H1 (cell line): ENCODE data around the gene C6orf52. TPM values are rescaled to one million over a fixed set of nuclear protein-coding genes. Genes with fewer than 3 reads are reported as not detected.

Experiments
- CTCF ChIA-PET: fragments of 300-600 bp; sonication (Branson Sonifier 250); formaldehyde crosslinking; loops from one replicate; lab custom pipeline; 2021; ENCODE audit not compliant: partially characterized antibody; lab: Charles Lee
- POLR2A ChIA-PET: fragments of 300-600 bp; sonication (Branson Sonifier 250); formaldehyde crosslinking; loops from one replicate; lab custom pipeline; 2021; ENCODE audit warnings: inconsistent platforms; ENCODE audit not compliant: partially characterized antibody; lab: Charles Lee
- DNase-seq, 2 experiments: peaks; one replicate each; pipeline versions ENCODE4 v3.0.0 to v3.0.0-alpha.2; 2010 to 2022; ENCODE audit warnings: low spot score in 2 of 2, low read depth in 1 of 2, mixed read lengths in 1 of 2
- FAIRE-seq: peaks from 2 replicates; lab custom pipeline; 2011; peaks lifted over from hg19 to GRCh38; lab: Jason Lieb, UNC
- H2AFZ ChIP-seq: 2 replicates; pipeline ENCODE4 v1.8.1; 2012; ENCODE audit warnings: low read length, inconsistent platforms
- H2AK5ac ChIP-seq: 2 replicates; pipeline ENCODE4 v1.6.1; 2013; ENCODE audit warnings: low read depth, low read length
- H2BK120ac ChIP-seq: replicated peaks from 2 replicates; pipeline ENCODE3; 2013; ENCODE audit warnings: low read depth, low read length, inconsistent platforms
- H2BK12ac ChIP-seq: 2 replicates; pipeline ENCODE4 v1.6.1; 2013; ENCODE audit warnings: low read depth, low read length
- H2BK15ac ChIP-seq: 2 replicates; pipeline ENCODE4 v1.6.1; 2013; ENCODE audit warnings: low read length
- H2BK20ac ChIP-seq: 2 replicates; pipeline ENCODE4 v1.6.1; 2013; ENCODE audit warnings: low read length
- H2BK5ac ChIP-seq: 2 replicates; pipeline ENCODE4 v1.6.1; 2013; ENCODE audit warnings: low read depth, low read length
- H3K14ac ChIP-seq: 2 replicates; pipeline ENCODE4 v1.6.1; 2013; ENCODE audit warnings: inconsistent platforms; ENCODE audit not compliant: insufficient read length
- H3K18ac ChIP-seq: 2 replicates; pipeline ENCODE4 v1.6.1; 2013; ENCODE audit warnings: low read length; ENCODE audit errors: extremely low read depth
- H3K23ac ChIP-seq: 2 replicates; pipeline ENCODE4 v1.6.1; 2013; ENCODE audit warnings: inconsistent platforms; ENCODE audit not compliant: insufficient read length
- H3K23me2 ChIP-seq: 2 replicates; pipeline ENCODE4 v1.6.1; 2013; ENCODE audit warnings: low read depth, low read length
- H3K27ac ChIP-seq: 2 replicates; pipeline ENCODE4 v1.6.1; 2011; ENCODE audit warnings: low read depth, low read length, inconsistent platforms
- H3K27me3 ChIP-seq, 4 experiments: replicated peaks in 1 of 4; 1 replicate in 1 of 4; 2 replicates in 3 of 4; pipeline versions ENCODE4 v1.6.1 to v1.8.1; 2011 to 2013; ENCODE audit warnings: low read length in 3 of 4, mild to moderate bottlenecking in 3 of 4, inconsistent platforms in 2 of 4, mixed read lengths in 2 of 4, moderate library complexity in 1 of 4; ENCODE audit not compliant: control insufficient read depth in 3 of 4, insufficient read depth in 3 of 4; ENCODE audit errors: extremely low read depth in 1 of 4
- H3K36me3 ChIP-seq, 4 experiments: 2 replicates each; pipeline versions ENCODE4 v1.6.1 to v1.8.1; 2011 to 2013; ENCODE audit warnings: mild to moderate bottlenecking in 4 of 4, low read length in 3 of 4, moderate library complexity in 2 of 4, control low read depth in 1 of 4, inconsistent platforms in 1 of 4; ENCODE audit not compliant: insufficient read depth in 4 of 4, control insufficient read depth in 2 of 4
- H3K4ac ChIP-seq: replicated peaks from 2 replicates; pipeline ENCODE3; 2013; ENCODE audit warnings: low read length, low read depth, mixed read lengths, inconsistent platforms; ENCODE audit not compliant: insufficient read length
- H3K4me1 ChIP-seq, 4 experiments: replicated peaks in 1 of 4; 1 replicate in 1 of 4; 2 replicates in 3 of 4; pipeline versions ENCODE4 v1.6.1 to v1.8.1; 2011 to 2013; ENCODE audit warnings: low read length in 3 of 4, inconsistent platforms in 2 of 4, mixed read lengths in 1 of 4; ENCODE audit not compliant: insufficient read depth in 4 of 4, control insufficient read depth in 3 of 4
- H3K4me2 ChIP-seq, 2 experiments: 2 replicates each; pipeline versions ENCODE4 v1.6.1 to v1.8.1; 2011 to 2013; ENCODE audit warnings: low read depth in 2 of 2, low read length in 2 of 2, control low read depth in 1 of 2, inconsistent platforms in 1 of 2, mild to moderate bottlenecking in 1 of 2; ENCODE audit not compliant: insufficient read depth in 1 of 2
- H3K4me3 ChIP-seq, 4 experiments: fragments of 200-600, 300-600 bp in 1 of 4; sonication (generic), shearing (Covaris generic), sonication (Bioruptor Twin) in 1 of 4; 2 replicates each; pipeline versions ENCODE4 v1.5.1 to v1.8.1; 2011 to 2016; ENCODE audit warnings: low read length in 4 of 4, low read depth in 3 of 4, control low read depth in 2 of 4, inconsistent platforms in 2 of 4, mild to moderate bottlenecking in 2 of 4, mixed read lengths in 1 of 4, moderate library complexity in 1 of 4; ENCODE audit not compliant: insufficient read depth in 2 of 4; ENCODE audit errors: extremely low read depth in 1 of 4
- H3K56ac ChIP-seq: replicated peaks from 2 replicates; pipeline ENCODE3; 2013; ENCODE audit warnings: low read depth, mild to moderate bottlenecking, mixed read lengths, low read length, inconsistent platforms; ENCODE audit not compliant: insufficient read length
- H3K79me1 ChIP-seq: 2 replicates; pipeline ENCODE4 v1.6.1; 2013; ENCODE audit warnings: low read depth, low read length, control low read depth
- H3K79me2 ChIP-seq, 2 experiments: 2 replicates each; pipeline versions ENCODE4 v1.6.1 to v1.8.1; 2012 to 2013; ENCODE audit warnings: low read length in 2 of 2, mild to moderate bottlenecking in 2 of 2, inconsistent platforms in 1 of 2; ENCODE audit not compliant: insufficient read depth in 2 of 2, control insufficient read depth in 1 of 2
- H3K9ac ChIP-seq, 4 experiments: replicated peaks in 1 of 4; 1 replicate in 1 of 4; 2 replicates in 3 of 4; pipeline versions ENCODE4 v1.6.1 to v1.8.1; 2011 to 2013; ENCODE audit warnings: low read depth in 3 of 4, low read length in 3 of 4, control low read depth in 2 of 4, mild to moderate bottlenecking in 2 of 4, moderate library complexity in 2 of 4, inconsistent platforms in 1 of 4; ENCODE audit errors: extremely low read depth in 1 of 4
- H3K9me3 ChIP-seq, 2 experiments: 2 replicates each; pipeline versions ENCODE4 v1.6.1 to v1.8.1; 2012 to 2013; ENCODE audit warnings: mild to moderate bottlenecking in 2 of 2, moderate library complexity in 2 of 2, control low read depth in 1 of 2, inconsistent platforms in 1 of 2, low read depth in 1 of 2, low read length in 1 of 2, mixed read lengths in 1 of 2; ENCODE audit not compliant: insufficient read depth in 2 of 2
- H4K20me1 ChIP-seq, 2 experiments: replicated peaks in 1 of 2; 2 replicates each; pipeline versions ENCODE3 to v1.8.1; 2011 to 2013; ENCODE audit warnings: inconsistent platforms in 2 of 2, low read length in 2 of 2, mild to moderate bottlenecking in 1 of 2; ENCODE audit not compliant: insufficient read depth in 2 of 2, control insufficient read depth in 1 of 2
- H4K5ac ChIP-seq: 2 replicates; pipeline ENCODE4 v1.6.1; 2013; ENCODE audit warnings: low read length, low read depth, mixed read lengths, inconsistent platforms; ENCODE audit not compliant: insufficient read length
- H4K8ac ChIP-seq: 2 replicates; pipeline ENCODE4 v1.8.0; 2013; ENCODE audit warnings: mild to moderate bottlenecking, moderate library complexity, low read length, inconsistent platforms; ENCODE audit not compliant: insufficient read depth; ENCODE audit errors: extremely low read depth
- H4K91ac ChIP-seq: replicated peaks from 2 replicates; pipeline ENCODE3; 2013; ENCODE audit warnings: low read length, mixed read lengths, inconsistent platforms; ENCODE audit not compliant: insufficient read length
- KDM5A ChIP-seq: fragments of 200-600 bp; IDR thresholded peaks from 2 replicates; pipeline ENCODE4 v1.7.1; 2012; ENCODE audit warnings: mild to moderate bottlenecking, low read length, inconsistent platforms, mixed read lengths
- MAFK ChIP-seq: IDR thresholded peaks from 2 replicates; pipeline ENCODE4 v1.6.1; 2012; ENCODE audit warnings: low read depth, mild to moderate bottlenecking, improper control_type of control experiment, low read length
- WGBS, 2 experiments: shearing (Covaris generic) in 1 of 2; methylation state at CpG; one replicate each; pipeline versions ENCODE4 v1.1.6 to v1.1.7; 2013 to 2015; ENCODE audit warnings: low lambda C conversion rate in 2 of 2, mixed read lengths in 2 of 2, inconsistent platforms in 1 of 2, low coverage in 1 of 2, missing lambda C conversion rate in 1 of 2; ENCODE audit not compliant: insufficient replicate concordance in 2 of 2, insufficient coverage in 1 of 2, insufficient read length in 1 of 2; ENCODE audit errors: extremely low coverage in 1 of 2, missing lambda C conversion rate in 1 of 2; 5-methylcytosine and 5-hydroxymethylcytosine counted together
- polyA plus RNA-seq, 7 experiments: library from polyadenylated mRNA; depleted of rRNA in 3 of 7; stranded (reverse) in 5 of 7; unstranded in 2 of 7; fragments of >200 nt in 5 of 7; fragments of 200-250 nt in 2 of 7; gene quantifications; 1 replicate in 5 of 7; 2 replicates in 1 of 7; 4 replicates in 1 of 7; pipeline versions ENCODE4 v1.2.1 to v1.2.3, GENCODE V29; 2011 to 2013; ENCODE audit warnings: missing spikeins in 2 of 7, mixed read lengths in 2 of 7
- total RNA-seq: library from RNA; stranded (reverse); fragmentation: NEBNext Ultra II Directional; extraction: Animal tissue kit (Norgen Biotek cat#: 25700); gene quantifications from 2 replicates; pipeline ENCODE4 v1.2.1, GENCODE V29; 2021

Gene C6orf52
- total and polyA plus RNA-seq, 2 of the 8 experiments (the other 6 are each of a cell fraction or from before 2014, with no cell fraction given) = 1.5 to 3.1 TPM

- Histone ChIP-seq H3K4me3 (peak overlapping the region; percentile 78 to 97 (median 92)), H3K18ac (no peak overlapping the region), H2BK120ac (no peak overlapping the region), H3K23me2 (peaks cover 6% of the 10 kb centered on the region; the same call in 1 of the 2 replicates), H3K14ac (no peak overlapping the region), H3K56ac (no peak overlapping the region), H4K20me1 (no peaks in the 10 kb centered on the region), H3K9ac (peak overlapping the region; percentile 65 to 94 (median 90)), H3K79me2 (peaks cover 25 to 64% of the 10 kb centered on the region in 2 experiments), H3K27me3 (no peaks in the 10 kb centered on the region), H3K4ac (no peak overlapping the region), H4K91ac (no peak overlapping the region), H2BK15ac (no peak overlapping the region), H3K4me1 (peaks cover 0 to 3% (median 0%) of the 10 kb centered on the region in 4 experiments; a peak in 2 of 7 replicates), H2BK12ac (no peak overlapping the region; the same call in 1 of the 2 replicates), H3K79me1 (peaks cover 8% of the 10 kb centered on the region), H4K8ac (no peak overlapping the region), H3K9me3 (no peaks in the 10 kb centered on the region), H3K36me3 (peaks cover 13 to 29% (median 19%) of the 10 kb centered on the region in 4 experiments), H2BK20ac (no peak overlapping the region), H4K5ac (peak overlapping the region; percentile 57), H3K27ac (peak overlapping the region; percentile 74), H3K23ac (no peak overlapping the region), H3K4me2 (peak overlapping the region; percentile 63 to 72), H2BK5ac (peak overlapping the region; percentile 93), H2AK5ac (no peak overlapping the region), H2AFZ (no peak overlapping the region)
- ChIA-PET POLR2A (interaction anchor here (0.7 to 2.0 kb wide), 23 partner anchors 10 to 185 kb away, joined by 3 to 12 read pairs (median 4); partner anchors contain the start of genes GCNT2 and TMEM14C), CTCF (interaction anchor here (0.7 to 1.7 kb wide), 6 partner anchors 20 to 212 kb away, joined by 3 to 6 read pairs (median 3); no protein-coding TSS in a partner anchor)
- DNase-seq (no peak), FAIRE-seq (no peak)
- 2% methylated on average over 17 of the region's 17 CpGs; no CpG with 5 or more reads in 1 of the 2 experiments for WGBS, 2 experiments
- TF ChIP-seq MAFK (no peak), KDM5A (0 out of 2 replicates have a peak, but pooled peaks have one; percentile 22)
Observed at GRCh38 chr6:10695086-10695657, 756 bp upstream of the C6orf52 start.
